ENCODE measurements around the gene SLC1A3. TPM values are rescaled to one million over a fixed set of nuclear protein-coding genes. Genes with fewer than 3 reads are reported as not detected.
A peak's percentile ranks its signal among the peaks of the same experiment; 100 is the strongest.

Gene SLC1A3
- total RNA-seq, 2 donors from 2014 or later, result 0.49 TPM; not detected in 1

GRCh38 chr5:36614657-36615308, 8.4 kb downstream of the SLC1A3 start:
- Mint-ChIP-seq H3K36me3 (no peaks in the 10 kb centered on the region), H3K9me3 (no peaks in the 10 kb centered on the region), H3K27ac (no peak overlapping the region)
- ATAC-seq (no peak), DNase-seq (ENCODE audit: low spot score in 2 of 2) (no peak)

DNA sequence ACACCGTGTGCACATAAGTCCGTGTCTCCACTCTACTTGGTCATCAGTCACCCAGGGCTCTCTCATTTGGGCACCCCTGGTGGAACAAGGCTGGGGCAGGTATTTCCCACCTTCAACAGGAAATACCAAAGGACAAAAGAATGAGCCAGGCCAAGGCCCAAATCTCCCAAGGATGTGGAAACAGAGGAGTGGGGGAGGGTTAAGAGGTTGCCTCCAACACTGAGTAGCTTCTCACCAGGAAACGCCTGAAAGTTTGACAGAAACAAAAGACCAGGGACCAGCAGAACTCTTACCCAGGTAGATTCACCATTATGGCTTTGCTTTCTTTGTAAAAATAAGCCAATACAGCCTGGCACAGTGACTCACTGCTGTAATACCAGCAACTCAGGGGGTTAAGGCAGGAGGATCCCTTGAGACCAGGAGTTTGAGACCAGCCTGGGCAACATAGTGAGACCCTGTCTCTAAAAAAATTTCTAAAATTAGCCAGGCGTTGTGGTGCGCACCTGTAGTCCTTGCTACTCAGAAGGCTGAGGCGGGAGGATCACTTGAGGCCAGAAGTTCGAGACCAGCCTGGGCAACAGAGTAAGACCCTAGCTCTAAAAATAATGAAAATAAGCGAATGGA, 12.7 kb downstream of the SLC1A3 start:
- Mint-ChIP-seq H3K27ac (no peak overlapping the region), H3K36me3 (no peaks in the 10 kb centered on the region), H3K9me3 (no peaks in the 10 kb centered on the region)
- ATAC-seq, result no peak
- no peak for DNase-seq (ENCODE audit: low spot score in 2 of 2)

DNA sequence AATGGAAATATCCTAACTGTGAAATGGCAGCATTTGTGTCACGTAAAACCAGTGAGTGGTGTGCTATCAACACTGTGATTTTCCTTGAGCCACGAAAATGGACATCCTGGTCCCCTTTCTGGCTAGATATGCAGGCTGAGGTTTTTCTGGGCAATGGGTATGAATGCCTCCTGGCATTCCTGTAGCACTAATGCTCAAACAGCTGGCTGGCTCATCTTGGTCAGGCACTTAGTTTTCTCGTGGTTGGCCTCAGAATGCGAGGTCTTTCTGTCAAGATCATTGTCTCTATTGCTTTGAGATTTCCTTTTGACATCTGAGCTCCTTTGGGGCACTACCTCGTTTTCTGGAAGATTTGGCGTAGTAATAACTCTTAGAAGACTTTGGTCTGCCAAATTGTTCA, 15.6 kb downstream of the SLC1A3 start:
- no peaks in the 10 kb centered on the region for H3K36me3 Mint-ChIP-seq
- H3K27ac Mint-ChIP-seq, result no peak overlapping the region
- H3K9me3 Mint-ChIP-seq, result no peaks in the 10 kb centered on the region
- ATAC-seq (no peak), DNase-seq (ENCODE audit: low spot score in 2 of 2) (no peak)

GRCh38 chr5:36623832-36624231, 17.4 kb downstream of the SLC1A3 start:
- no peaks in the 10 kb centered on the region for H3K9me3 Mint-ChIP-seq
- no peak for DNase-seq (ENCODE audit: low spot score in 2 of 2)
- no peak overlapping the region for H3K27ac Mint-ChIP-seq
- no peaks in the 10 kb centered on the region for H3K36me3 Mint-ChIP-seq
- no peak for ATAC-seq

DNA sequence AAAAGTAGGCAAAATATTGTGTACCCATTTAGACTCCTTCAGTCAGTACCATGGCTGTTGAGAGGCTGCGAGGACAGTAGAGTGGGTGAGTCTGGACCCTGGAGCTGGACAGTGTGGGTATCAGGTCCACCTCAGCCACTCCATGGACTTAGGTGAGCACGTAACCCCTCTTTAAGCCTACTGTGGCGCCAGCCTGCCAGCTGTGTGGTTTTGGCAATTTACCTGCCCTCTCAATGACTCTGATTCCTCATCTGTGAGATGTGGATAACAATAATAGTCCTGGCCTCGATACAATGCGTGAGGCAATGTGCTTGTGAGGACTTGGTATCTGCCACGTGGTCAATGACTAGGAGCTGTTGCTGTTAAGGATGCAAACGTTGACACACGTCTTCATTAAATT, 17.9 kb downstream of the SLC1A3 start:
- Mint-ChIP-seq H3K27ac (no peak overlapping the region), H3K36me3 (no peaks in the 10 kb centered on the region), H3K9me3 (no peaks in the 10 kb centered on the region)
- DNase-seq (ENCODE audit: low spot score in 2 of 2) (no peak), ATAC-seq (no peak)

- ATAC-seq, result no peak
- DNase-seq (ENCODE audit: low spot score in 2 of 2), result no peak
- Mint-ChIP-seq H3K36me3 (no peaks in the 10 kb centered on the region), H3K9me3 (peaks cover 0 to 4% of the 10 kb centered on the region in 2 donors), H3K27ac (no peak overlapping the region)
These were observed 22.3 kb downstream of the SLC1A3 start for GRCh38 chr5:36628695-36629094.

- Mint-ChIP-seq H3K27ac (no peak overlapping the region), H3K9me3 (peaks cover 0 to 4% of the 10 kb centered on the region in 2 donors), H3K36me3 (no peaks in the 10 kb centered on the region)
- DNase-seq (ENCODE audit: low spot score in 2 of 2) (no peak), ATAC-seq (no peak)
These were observed 23.3 kb downstream of the SLC1A3 start for GRCh38 chr5:36629729-36630128.

DNA sequence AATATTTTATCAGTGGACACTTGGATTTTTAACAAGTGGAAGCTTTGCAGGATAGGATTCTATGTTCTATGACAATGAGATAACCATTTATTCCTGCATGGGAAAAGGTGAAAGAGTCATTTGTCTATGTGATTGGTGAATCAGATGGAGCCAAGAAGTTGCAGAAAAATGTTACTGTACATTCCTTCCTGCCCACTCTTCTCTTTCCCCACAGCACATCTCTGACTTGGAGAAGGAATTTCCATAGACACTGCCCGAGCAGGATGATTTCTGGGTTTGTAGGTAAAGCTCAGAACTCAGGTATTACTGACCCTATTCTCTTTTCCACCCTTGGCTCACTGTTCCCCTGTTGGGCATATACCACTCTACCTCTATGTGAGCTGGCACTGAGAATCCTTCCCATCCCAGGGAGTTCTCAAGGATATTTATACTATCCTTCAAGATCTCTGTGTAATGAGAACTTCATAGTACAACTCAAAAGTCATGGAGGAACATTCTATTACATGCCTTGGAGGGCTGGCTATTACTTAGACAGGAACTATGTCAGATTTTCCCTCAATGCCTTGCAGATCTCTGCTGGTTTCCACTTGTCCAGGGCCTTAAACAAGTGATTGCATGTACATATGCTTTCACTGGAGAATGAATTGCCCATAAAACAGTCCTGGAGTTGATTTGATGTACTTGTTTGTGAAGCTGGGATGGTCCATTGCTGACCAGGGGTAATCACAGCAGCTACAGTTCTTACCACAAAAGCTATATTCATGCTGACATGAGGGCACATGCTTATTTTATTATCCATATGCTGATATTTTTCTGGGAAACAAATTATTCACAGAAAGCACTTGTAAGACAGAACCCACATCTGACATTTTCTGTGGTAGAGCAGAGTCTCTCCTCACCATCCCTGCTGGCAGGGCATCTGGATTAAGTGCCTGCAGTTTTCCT, 24.1 kb downstream of the SLC1A3 start:
- DNase-seq (ENCODE audit: low spot score in 2 of 2), result no peak
- peaks cover 0 to 4% of the 10 kb centered on the region in 2 donors for H3K9me3 Mint-ChIP-seq

GRCh38 chr5:36631154-36631553, 24.7 kb downstream of the SLC1A3 start:
- DNase-seq (ENCODE audit: low spot score in 2 of 2) (no peak), ATAC-seq (no peak)
- Mint-ChIP-seq H3K27ac (no peak overlapping the region), H3K36me3 (no peaks in the 10 kb centered on the region), H3K9me3 (peaks cover 0 to 4% of the 10 kb centered on the region in 2 donors)

More for the DNA sequence above, 24.1 kb downstream of the SLC1A3 start:
- no peak for ATAC-seq
- no peaks in the 10 kb centered on the region for H3K36me3 Mint-ChIP-seq
- no peak overlapping the region for H3K27ac Mint-ChIP-seq

GRCh38 chr5:36631620-36632362, 25.4 kb downstream of the SLC1A3 start:
- H3K27ac Mint-ChIP-seq, result peak overlapping the region in 1 of 2 donors; percentile 84
- H3K36me3 Mint-ChIP-seq, result no peaks in the 10 kb centered on the region
- peaks cover 0 to 4% of the 10 kb centered on the region in 2 donors for H3K9me3 Mint-ChIP-seq
- peak; percentile 63 to 95 for ATAC-seq
- DNase-seq (ENCODE audit: low spot score in 2 of 2), result no peak

DNA sequence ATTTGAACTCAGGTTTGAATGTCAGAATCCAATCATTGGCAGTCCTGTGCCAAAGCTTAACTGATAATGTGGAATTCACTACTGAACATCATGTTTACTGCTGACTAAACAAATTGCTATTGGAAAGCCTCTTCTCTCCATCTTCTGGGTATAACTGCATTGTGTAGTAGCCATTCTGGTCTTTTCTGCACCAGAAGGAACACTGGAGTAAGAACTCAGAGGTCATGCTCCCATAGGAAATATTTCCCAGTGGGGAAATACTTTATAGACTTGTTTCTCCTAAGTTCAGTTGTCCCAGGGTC, 25.9 kb downstream of the SLC1A3 start:
- peaks cover 0 to 4% of the 10 kb centered on the region in 2 donors for H3K9me3 Mint-ChIP-seq
- ATAC-seq (no peak), DNase-seq (ENCODE audit: low spot score in 2 of 2) (no peak)
- no peaks in the 10 kb centered on the region for H3K36me3 Mint-ChIP-seq
- no peak overlapping the region for H3K27ac Mint-ChIP-seq

- H3K27ac Mint-ChIP-seq, result no peak overlapping the region
- ATAC-seq (no peak), DNase-seq (ENCODE audit: low spot score in 2 of 2) (no peak)
- H3K36me3 Mint-ChIP-seq, result no peaks in the 10 kb centered on the region
- peaks cover 0 to 4% of the 10 kb centered on the region in 2 donors for H3K9me3 Mint-ChIP-seq
These were observed 29.4 kb downstream of the SLC1A3 start for GRCh38 chr5:36635721-36636390.

DNA sequence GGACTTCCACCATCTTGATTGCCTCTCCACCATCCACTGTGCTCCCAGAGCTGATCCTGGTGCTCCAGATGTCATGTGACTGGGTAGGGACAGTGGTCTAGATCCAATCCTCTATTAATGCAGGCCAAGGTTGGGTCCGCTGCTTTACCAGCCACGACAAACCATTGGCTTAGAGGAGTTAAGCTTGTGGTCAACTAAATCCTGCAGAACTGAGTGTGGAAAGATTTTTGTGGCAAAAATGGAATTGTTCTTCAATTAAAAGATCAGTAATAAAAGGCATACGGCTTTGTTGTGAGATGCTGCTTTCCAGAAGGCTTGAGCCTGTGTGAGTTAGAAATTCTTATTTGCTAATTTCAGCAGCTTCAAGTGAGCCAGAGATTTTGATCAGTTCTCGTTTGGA, 30.7 kb downstream of the SLC1A3 start:
- ATAC-seq, result no peak
- Mint-ChIP-seq H3K27ac (no peak overlapping the region), H3K36me3 (no peaks in the 10 kb centered on the region), H3K9me3 (no peaks in the 10 kb centered on the region)
- no peak for DNase-seq (ENCODE audit: low spot score in 2 of 2)

GRCh38 chr5:36637516-36637915, 31.1 kb downstream of the SLC1A3 start:
- Mint-ChIP-seq H3K27ac (no peak overlapping the region), H3K36me3 (no peaks in the 10 kb centered on the region), H3K9me3 (no peaks in the 10 kb centered on the region)
- no peak for ATAC-seq
- no peak for DNase-seq (ENCODE audit: low spot score in 2 of 2)

DNA sequence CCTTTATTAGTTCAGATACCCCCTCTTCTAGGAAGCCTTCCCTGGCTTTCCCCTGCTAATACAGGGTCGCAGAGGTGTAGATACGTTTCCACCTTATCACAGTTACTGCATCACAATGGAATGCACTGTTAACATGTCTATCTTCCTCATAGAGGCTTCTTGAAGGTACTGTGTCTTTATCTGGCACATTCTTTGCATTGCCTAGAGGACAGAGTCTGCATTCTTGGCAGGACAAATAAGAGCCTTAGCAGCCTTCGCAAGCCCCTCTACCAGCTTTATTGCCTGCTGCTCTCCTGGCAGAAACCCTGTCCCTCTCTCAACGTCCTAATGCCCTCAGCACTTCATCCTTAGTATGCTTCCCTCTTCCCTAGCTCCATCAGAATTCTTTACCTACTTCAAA, 31.6 kb downstream of the SLC1A3 start:
- H3K9me3 Mint-ChIP-seq, result no peaks in the 10 kb centered on the region
- DNase-seq (ENCODE audit: low spot score in 2 of 2) (no peak), ATAC-seq (no peak)
- H3K36me3 Mint-ChIP-seq, result no peaks in the 10 kb centered on the region
- H3K27ac Mint-ChIP-seq, result no peak overlapping the region

DNA sequence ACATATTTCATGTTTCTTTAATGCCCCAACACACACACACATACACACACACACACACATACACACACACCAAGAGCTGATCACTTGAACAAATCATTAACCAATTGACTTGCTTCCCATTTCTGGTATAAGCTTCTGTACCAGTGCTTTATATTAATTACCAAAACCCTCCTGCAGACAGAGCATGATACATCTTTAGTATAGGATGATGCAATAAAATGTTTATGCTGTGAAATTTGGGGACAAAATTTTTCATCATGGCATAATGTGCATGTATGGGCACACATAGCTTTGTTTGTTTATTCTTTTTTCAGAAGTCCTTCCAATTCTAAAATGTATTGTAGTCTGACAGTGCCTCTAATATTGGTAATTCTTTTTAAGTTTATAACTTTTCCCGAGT, 34.5 kb downstream of the SLC1A3 start:
- Mint-ChIP-seq H3K27ac (no peak overlapping the region), H3K9me3 (no peaks in the 10 kb centered on the region), H3K36me3 (no peaks in the 10 kb centered on the region)
- DNase-seq (ENCODE audit: low spot score in 2 of 2), result no peak
- no peak for ATAC-seq
